GM12878 (cell line): ENCODE measurements around the gene PRDM16.

Experiments
- RB1 ChIP-seq: fragments of 450-650 bp; formaldehyde crosslinking; IDR thresholded peaks from 2 replicates; pipeline ENCODE4 v1.6.1; 2017; ENCODE audit warnings: mild to moderate bottlenecking, borderline replicate concordance
- SIX5 ChIP-seq: IDR thresholded peaks from 2 replicates; pipeline ENCODE4 v1.6.1; 2011; ENCODE audit warnings: mild to moderate bottlenecking, low read depth, low read length, moderate library complexity; ENCODE audit not compliant: severe bottlenecking
- TF ChIP-seq, protein P1 (sequence below): IDR thresholded peaks from 2 replicates; pipeline ENCODE4 v1.6.1; 2012; ENCODE audit warnings: low read depth, low read length, improper control_type of control experiment

GRCh38 chr1:3121401-3122210, 52.6 kb downstream of the PRDM16 start:
- TF ChIP-seq, protein P1, sequence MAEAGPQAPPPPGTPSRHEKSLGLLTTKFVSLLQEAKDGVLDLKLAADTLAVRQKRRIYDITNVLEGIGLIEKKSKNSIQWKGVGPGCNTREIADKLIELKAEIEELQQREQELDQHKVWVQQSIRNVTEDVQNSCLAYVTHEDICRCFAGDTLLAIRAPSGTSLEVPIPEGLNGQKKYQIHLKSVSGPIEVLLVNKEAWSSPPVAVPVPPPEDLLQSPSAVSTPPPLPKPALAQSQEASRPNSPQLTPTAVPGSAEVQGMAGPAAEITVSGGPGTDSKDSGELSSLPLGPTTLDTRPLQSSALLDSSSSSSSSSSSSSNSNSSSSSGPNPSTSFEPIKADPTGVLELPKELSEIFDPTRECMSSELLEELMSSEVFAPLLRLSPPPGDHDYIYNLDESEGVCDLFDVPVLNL: no peak
- TF ChIP-seq SIX5 (no peak), RB1 (no peak)
